ENCODE data around the gene RERE. TPM values are rescaled to one million over a fixed set of nuclear protein-coding genes. Genes with fewer than 3 reads are reported as not detected.

RERE gene
- total RNA-seq, 2 experiments from 2014 or later = 73.1 to 211 TPM

GRCh38 chr1:8516793-8517556 lies 300.5 kb downstream of the RERE start:
- Histone ChIP-seq H3K4me3 (ENCODE audit: low read depth, low read length, poor library complexity, severe bottlenecking) (peak overlapping the region; percentile 46), H3K79me2 (ENCODE audit: insufficient read depth, low read depth, low read length) (peaks cover 99% of the 10 kb centered on the region), H3K36me3 (ENCODE audit: insufficient read depth, low read length) (peaks cover 9% of the 10 kb centered on the region), H3K4me1 (ENCODE audit: insufficient read depth, low read length, poor library complexity, severe bottlenecking) (peaks cover 100% of the 10 kb centered on the region), H3K9me3 (ENCODE audit: low read length) (no peaks in the 10 kb centered on the region), H2AFZ (ENCODE audit: low read length) (no peak overlapping the region; the same call in 1 of the 2 replicates), H3K9me2 (ENCODE audit: insufficient read depth, low read length) (no peaks in the 10 kb centered on the region), H4K20me1 (ENCODE audit: insufficient read depth, low read length) (no peaks in the 10 kb centered on the region), H3K27ac (ENCODE audit: low read depth, low read length, poor library complexity, severe bottlenecking) (peak overlapping the region; percentile 85), H3K4me2 (ENCODE audit: low read length) (peak overlapping the region; percentile 76)
- DNase-seq (ENCODE audit: low spot score) = peak; percentile 76
- BruUV-seq (replicated peaks) = no TSS peak
- ChIA-PET POLR2A (interaction anchor here (0.6 to 3.5 kb wide), 6 partner anchors 8 to 1798 kb away, joined by 3 to 22 read pairs (median 6); no protein-coding TSS in a partner anchor), CTCF (ENCODE audit: unreplicated experiment) (no interaction called here)
- intact Hi-C loops (cut with micrococcal nuclease; ENCODE audit: unreplicated experiment) = no loop called here
- TF ChIP-seq EZH2phosphoT487 (IDR thresholded peaks at IDR 0.05; ENCODE audit: borderline replicate concordance, low read depth, low read length) (no peak), CTCF (conservative IDR thresholded peaks at IDR 0.05; ENCODE audit: low read length) (no peak)

GRCh38 chr1:8516278-8516777 lies 301.1 kb downstream of the RERE start:
- Histone ChIP-seq H2AFZ (ENCODE audit: low read length) (no peak overlapping the region; the same call in 1 of the 2 replicates), H3K79me2 (ENCODE audit: insufficient read depth, low read depth, low read length) (peaks cover 98% of the 10 kb centered on the region), H3K4me3 (ENCODE audit: low read depth, low read length, poor library complexity, severe bottlenecking) (peak overlapping the region; percentile 46), H3K9me3 (ENCODE audit: low read length) (no peaks in the 10 kb centered on the region), H3K4me2 (ENCODE audit: low read length) (peak overlapping the region; percentile 76), H3K27ac (ENCODE audit: low read depth, low read length, poor library complexity, severe bottlenecking) (peak overlapping the region; percentile 85), H3K36me3 (ENCODE audit: insufficient read depth, low read length) (peaks cover 8% of the 10 kb centered on the region), H3K4me1 (ENCODE audit: insufficient read depth, low read length, poor library complexity, severe bottlenecking) (peaks cover 99% of the 10 kb centered on the region), H4K20me1 (ENCODE audit: insufficient read depth, low read length) (no peaks in the 10 kb centered on the region), H3K9me2 (ENCODE audit: insufficient read depth, low read length) (no peaks in the 10 kb centered on the region)
- no TSS peak for BruUV-seq (replicated peaks)
- TF ChIP-seq EZH2phosphoT487 (IDR thresholded peaks at IDR 0.05; ENCODE audit: borderline replicate concordance, low read depth, low read length) (no peak), CTCF (conservative IDR thresholded peaks at IDR 0.05; ENCODE audit: low read length) (no peak)
- DNase-seq (ENCODE audit: low spot score) = no peak
- ChIA-PET POLR2A (interaction anchor here (0.6 to 3.5 kb wide), 10 partner anchors 9 to 1797 kb away, joined by 3 to 22 read pairs (median 6); no protein-coding TSS in a partner anchor), CTCF (ENCODE audit: unreplicated experiment) (no interaction called here)
- intact Hi-C loops (cut with micrococcal nuclease; ENCODE audit: unreplicated experiment) = no loop called here

DNA sequence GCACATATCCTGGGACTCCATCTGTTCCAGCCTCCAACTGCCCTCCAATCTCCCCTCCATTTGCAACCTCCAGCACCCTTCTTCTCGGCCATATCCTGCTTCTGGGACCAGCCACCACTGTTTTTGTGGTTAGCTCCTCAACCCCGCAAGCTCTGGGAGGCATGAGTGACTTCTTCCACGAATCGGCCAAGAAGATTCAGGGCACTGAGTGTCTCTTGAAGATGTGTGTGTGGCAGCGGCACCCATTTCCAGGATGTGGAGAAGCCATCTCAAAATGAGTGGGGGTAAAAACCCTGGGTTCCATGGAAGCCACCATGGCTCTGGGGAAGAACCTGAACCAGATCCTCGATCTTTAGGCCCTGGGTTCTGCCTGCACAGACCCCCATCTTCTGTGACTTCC lies 304.9 kb downstream of the RERE start:
- H3K4me3 ChIP-seq (ENCODE audit: low read depth, low read length, poor library complexity, severe bottlenecking) = no peak overlapping the region
- no peaks in the 10 kb centered on the region for H4K20me1 ChIP-seq (ENCODE audit: insufficient read depth, low read length)
- intact Hi-C loops (cut with micrococcal nuclease; ENCODE audit: unreplicated experiment) = no loop called here
- H2AFZ ChIP-seq (ENCODE audit: low read length) = no peak overlapping the region
- H3K79me2 ChIP-seq (ENCODE audit: insufficient read depth, low read depth, low read length) = peaks cover 92% of the 10 kb centered on the region
- H3K27ac ChIP-seq (ENCODE audit: low read depth, low read length, poor library complexity, severe bottlenecking) = peak overlapping the region; percentile 65
- H3K36me3 ChIP-seq (ENCODE audit: insufficient read depth, low read length) = peaks cover 27% of the 10 kb centered on the region
- BruUV-seq (replicated peaks) = no TSS peak
- peaks cover 93% of the 10 kb centered on the region for H3K4me1 ChIP-seq (ENCODE audit: insufficient read depth, low read length, poor library complexity, severe bottlenecking)
- TF ChIP-seq CTCF (conservative IDR thresholded peaks at IDR 0.05; ENCODE audit: low read length) = no peak
- TF ChIP-seq EZH2phosphoT487 (IDR thresholded peaks at IDR 0.05; ENCODE audit: borderline replicate concordance, low read depth, low read length) = no peak
- POLR2A ChIA-PET = interaction anchor here (0.6 to 3.5 kb wide), 5 partner anchors 9 to 1141 kb away, joined by 3 to 25 read pairs (median 4); no protein-coding TSS in a partner anchor
- H3K9me3 ChIP-seq (ENCODE audit: low read length) = no peaks in the 10 kb centered on the region
- H3K4me2 ChIP-seq (ENCODE audit: low read length) = peak overlapping the region; percentile 22
- DNase-seq (ENCODE audit: low spot score) = no peak
- CTCF ChIA-PET (ENCODE audit: unreplicated experiment) = no interaction called here
- H3K9me2 ChIP-seq (ENCODE audit: insufficient read depth, low read length) = no peaks in the 10 kb centered on the region

Data from OCI-LY7 (cell line).